HUDEP-2 (cell line): ENCODE results near the gene OLFM1.

Experiments
- DNase-seq, 76 experiments: peaks; one replicate each; lab custom pipeline; 2025; ENCODE audit not compliant: unreplicated experiment in 76 of 76; lab: John Stamatoyannopoulos, UW

The OLFM1 gene

DNA sequence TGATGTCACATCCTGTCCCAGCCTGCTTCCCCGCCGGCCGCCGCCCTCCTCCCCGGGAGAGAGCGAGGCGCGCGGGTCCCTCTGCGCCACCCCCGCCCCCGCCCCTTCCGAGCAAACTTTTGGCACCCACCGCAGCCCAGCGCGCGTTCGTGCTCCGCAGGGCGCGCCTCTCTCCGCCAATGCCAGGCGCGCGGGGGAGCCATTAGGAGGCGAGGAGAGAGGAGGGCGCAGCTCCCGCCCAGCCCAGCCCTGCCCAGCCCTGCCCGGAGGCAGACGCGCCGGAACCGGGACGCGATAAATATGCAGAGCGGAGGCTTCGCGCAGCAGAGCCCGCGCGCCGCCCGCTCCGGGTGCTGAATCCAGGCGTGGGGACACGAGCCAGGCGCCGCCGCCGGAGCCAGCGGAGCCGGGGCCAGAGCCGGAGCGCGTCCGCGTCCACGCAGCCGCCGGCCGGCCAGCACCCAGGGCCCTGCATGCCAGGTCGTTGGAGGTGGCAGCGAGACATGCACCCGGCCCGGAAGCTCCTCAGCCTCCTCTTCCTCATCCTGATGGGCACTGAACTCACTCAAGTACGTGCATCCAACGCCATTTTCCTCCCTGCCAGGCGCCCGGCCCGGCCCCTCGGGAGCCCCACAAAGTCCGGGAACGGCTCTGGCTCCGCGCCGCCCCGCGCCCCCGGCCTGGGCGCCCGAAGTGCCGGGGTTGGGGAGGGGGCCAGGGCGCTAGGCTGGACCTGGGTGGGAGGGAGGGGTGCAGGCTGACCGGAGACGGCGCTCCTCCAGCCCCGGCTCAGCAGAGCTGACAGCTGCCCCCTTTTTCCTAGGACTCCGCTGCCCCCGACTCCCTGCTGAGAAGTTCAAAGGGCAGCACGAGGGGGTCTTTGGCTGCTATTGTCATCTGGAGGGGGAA lies 12.0 kb upstream of the OLFM1 start:
- DNase-seq, result no peak

- DNase-seq, result no peak
These were observed 11.2 kb upstream of the OLFM1 start for GRCh38 chr9:135076143-135076875.

DNA sequence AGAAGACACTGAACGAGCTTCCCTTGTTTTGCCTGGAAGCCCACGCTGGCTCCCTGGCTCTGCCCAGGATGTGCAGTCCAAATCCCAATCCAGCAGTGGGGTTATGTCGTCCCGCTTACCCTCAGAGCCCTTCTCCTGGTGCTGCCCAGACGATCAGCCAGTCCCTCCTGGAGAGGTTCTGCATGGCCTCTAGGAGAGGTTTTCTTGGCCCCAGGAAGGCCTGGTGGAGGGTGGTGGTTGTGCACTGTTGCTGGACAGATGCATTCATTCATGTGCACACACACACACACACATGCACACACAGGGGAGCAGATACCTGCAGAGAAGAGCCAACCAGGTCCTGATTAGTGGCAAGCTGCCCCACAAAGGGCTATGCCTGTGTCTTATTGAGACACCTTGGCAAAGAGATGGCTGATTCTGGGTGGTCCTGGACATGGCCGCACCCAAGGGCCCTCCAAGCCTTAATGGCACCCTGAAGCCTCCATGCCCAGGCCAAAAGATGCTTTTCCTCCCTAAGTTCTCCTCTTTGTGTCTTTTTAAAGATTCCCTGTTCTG lies 10.5 kb upstream of the OLFM1 start:
- DNase-seq, result no peak

GRCh38 chr9:135077497-135078200 lies 9.8 kb upstream of the OLFM1 start:
- peak in 3 of 76 experiments; percentile 1 to 13 (median 3) for DNase-seq

DNA sequence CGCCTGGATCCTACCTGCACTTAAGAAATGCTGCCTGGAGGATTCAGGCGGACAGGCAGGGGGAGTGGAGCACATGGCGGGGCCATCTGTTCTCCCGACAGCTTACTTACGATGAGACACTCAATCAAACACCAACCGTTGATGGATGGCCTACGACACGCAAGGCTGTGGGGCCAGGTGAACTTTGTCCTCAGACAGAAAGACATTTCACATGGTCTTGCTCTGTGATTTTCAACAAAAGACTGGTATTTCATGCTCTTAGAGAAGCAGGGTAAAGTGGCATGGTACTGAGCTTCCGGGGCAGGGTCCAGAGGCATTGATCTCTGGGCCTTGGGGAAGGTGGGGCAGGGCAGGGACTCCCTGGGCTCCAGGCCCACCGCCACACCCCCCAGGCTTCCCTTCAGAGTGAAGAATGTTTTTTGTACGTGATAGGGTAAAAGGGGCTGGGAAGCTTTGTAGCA lies 9.1 kb upstream of the OLFM1 start:
- no peak for DNase-seq

- no peak for DNase-seq
These were observed 8.4 kb upstream of the OLFM1 start for GRCh38 chr9:135079018-135079417.

DNA sequence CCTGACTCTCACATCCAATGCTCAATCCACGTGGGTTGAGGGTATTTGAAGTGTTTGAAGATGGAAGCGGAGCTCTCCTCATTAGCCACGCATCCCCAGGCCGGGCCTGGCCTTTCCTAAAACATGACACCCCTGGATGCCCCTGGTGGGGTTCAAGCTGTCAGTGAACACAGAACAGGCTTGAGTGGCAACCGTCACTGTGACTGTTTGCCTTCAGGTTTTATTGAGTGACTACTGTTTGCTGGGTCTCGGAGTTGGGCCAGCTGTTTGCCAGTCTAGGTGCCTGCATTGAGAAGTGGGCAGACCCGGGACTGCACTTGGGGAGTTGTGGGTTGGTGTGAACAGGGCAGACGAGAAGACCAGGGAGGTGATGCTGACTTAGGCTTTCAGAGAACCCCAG lies 7.8 kb upstream of the OLFM1 start:
- no peak for DNase-seq

GRCh38 chr9:135080286-135081263 lies 6.9 kb upstream of the OLFM1 start:
- no peak for DNase-seq

- DNase-seq, result no peak
These were observed 6.2 kb upstream of the OLFM1 start for GRCh38 chr9:135081264-135081660.

GRCh38 chr9:135081731-135082130 lies 5.7 kb upstream of the OLFM1 start:
- no peak for DNase-seq

DNA sequence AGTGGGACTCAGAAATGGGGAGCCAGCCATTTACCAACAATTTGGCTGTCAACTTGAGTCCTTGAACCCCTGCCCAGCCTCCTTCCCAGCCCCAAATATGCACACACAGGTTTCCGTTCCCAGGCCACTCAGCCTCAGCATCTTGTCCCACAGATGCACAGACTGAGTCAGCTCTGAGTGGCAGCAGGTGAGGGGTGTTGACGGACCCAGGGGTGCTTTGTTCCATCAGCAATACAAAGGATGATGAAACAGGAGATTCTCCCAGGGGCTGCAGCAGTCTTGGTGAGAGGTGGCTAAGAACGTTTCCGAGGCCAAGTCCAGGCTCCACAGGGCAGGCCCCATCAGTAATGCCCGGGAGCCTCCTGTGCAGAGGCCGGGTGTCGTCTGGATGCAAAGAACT lies 4.9 kb upstream of the OLFM1 start:
- no peak for DNase-seq

DNA sequence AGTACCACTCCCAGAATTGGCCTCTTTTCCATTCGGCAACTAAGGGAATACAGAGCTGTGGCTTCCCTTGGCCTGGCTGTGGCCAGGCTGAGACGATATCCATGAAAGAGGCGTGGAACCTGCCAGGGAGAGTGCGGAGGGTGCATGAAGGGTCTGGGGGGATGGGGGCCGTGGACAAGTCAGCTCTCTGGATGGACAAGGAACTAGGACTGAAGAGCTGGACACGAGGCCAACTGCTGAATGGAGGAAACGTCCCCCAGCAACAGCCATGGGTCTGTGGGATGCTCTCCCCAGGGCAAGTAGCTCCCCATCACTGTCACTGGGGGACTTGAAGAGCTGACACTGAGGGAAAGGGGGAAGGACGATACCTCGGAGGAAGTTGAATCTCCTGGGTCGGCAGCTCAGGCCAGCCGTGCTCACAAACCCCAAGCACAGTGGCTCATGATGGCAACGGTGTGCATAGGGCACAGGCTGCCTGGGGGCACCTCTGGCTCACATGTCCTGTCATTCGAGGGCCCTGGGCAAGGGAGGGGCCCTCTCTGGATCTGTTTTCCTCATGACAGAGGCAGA lies 4.1 kb upstream of the OLFM1 start:
- no peak for DNase-seq

DNA sequence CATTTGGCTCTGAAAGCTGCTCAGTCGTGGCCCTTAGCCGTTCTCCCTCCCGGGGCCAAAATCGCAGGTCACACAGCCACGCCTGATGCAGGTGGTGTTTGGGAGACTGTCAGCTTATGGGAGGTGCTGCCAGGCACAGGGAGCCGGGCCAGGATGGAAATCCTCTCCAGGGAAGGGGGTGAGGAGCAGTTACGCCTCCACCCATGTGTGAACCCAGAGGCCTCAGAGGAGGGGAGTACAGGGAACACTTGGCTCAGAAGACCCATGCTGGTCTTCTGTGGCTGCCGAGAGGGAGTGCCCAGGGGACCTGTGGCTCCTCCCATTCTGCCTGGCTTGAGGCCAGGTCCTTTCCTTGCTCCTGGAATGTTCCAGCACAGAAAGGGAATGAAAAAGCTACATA lies 3.6 kb upstream of the OLFM1 start:
- no peak for DNase-seq

DNA sequence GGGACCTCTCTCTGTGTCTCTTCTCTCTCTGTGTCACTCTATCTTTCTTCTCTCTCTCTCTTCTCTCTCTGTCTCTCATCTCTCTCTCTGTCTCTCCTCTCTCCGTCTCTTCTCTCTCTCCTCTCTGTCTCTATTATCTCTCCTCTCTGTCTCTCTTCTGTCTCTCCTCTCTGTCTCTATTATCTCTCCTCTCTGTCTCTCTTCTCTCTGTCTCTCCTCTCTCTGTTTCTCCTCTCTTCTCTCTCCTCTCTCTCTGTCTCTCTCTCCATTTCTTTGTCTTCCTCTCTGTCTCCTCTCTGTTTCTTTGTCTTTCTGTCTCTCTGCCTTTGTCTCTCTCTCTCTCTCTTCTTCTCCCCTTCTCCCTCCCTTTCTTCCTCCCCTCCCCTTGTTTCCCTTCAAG lies 3.2 kb upstream of the OLFM1 start:
- DNase-seq, result no peak

DNA sequence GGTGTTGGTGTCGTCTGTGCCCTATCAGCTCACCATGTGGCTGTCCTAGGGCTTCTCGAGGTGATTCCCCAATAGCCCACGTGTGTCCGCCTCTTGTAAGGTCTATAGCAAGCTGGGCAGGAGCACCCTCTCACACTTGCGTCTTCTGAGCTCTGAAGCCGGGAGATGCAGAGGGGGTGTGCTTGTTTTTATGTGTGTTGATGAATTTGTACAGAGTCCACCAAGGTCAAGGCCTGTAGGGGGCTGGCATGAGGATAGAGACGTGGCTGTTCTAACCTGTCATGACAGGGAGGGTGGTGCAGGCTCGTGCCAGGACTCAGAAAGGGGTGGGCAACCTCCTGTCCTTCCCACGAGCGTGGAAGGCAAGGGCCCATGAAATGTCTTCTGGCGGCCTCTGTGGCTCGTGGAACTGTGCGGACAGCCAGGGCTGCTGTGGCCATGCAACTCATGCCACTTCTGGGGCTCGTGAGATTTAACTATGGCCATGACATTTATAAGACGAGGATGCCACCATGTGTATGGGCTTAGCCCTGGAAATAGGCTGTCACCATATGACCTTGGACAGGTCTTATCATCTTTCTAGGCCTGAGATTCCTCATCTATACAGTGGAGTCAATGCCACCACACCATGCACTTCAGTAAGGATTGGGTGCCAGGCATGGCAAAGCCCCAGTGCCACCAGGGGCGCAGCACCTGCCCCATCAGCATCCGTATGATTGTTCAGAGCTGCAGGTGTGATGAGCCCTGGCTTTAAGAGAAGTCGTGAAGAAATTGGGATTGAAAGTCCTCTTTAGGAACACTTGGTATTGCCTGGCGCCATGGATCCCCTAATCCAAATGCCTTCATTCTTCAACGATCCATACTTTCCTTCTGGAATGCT lies 2.3 kb upstream of the OLFM1 start:
- no peak for DNase-seq

DNA sequence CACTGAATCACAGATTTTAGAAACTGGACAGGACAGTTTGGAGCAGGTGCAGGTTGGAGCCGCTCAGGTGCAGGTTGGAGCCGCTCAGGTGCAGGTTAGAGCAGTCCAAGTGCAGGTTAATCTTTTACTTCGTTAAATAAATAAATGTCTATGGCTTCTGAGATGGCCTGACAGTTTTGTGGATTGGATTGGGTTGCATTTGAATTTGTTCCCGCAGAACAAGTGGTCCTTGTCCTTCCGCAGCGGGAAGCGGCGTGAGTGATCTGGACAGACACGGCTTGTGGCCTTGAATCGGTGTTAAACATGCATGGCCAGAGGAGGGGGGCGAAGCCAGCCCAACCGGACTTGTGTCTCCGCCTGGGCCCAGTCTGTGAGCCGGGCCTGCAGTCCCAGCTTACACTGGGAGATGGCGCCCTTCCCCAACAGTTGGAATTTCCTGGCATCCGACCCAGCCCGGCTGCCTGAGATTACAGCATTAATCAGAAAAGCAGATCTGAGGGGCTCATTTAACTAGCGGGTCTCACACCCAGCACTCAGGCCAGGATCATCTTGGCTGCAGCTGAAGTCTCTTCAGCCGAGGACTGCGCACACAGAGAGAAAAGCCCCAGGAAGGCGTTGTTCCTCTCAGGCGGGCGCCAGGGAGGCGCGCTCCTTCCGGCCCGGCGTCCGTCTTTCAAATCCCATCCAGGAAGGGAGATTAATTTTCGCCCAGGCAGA lies 1.5 kb upstream of the OLFM1 start:
- peak in 48 of 76 experiments; percentile 1 to 66 (median 24) for DNase-seq

- no peak for DNase-seq
These were observed 625 bp upstream of the OLFM1 start for GRCh38 chr9:135086597-135087488.
